Right cardiac atrium (tissue), 5 donors: Measurements from ENCODE around the gene ARSG. TPM values are rescaled to one million over a fixed set of nuclear protein-coding genes. Genes with fewer than 3 reads are reported as not detected.
A peak's percentile ranks its signal among the peaks of the same experiment; 100 is the strongest.
"Not testable (repeated sequence)": the region's sequence is repeated elsewhere in the genome, so short reads cannot be mapped to it uniquely, and the experiment has no call there.

Experiments
- ATAC-seq, 2 donors: fragments of 200-7000 bp; cut with Tn5 transposase; one replicate each; pipeline versions ENCODE4 v1.8.0 to v1.9.1; 2020; ENCODE audit warnings: moderate library complexity in 2 of 2, mild to moderate bottlenecking in 1 of 2
- DNase-seq, 3 donors: peaks; one replicate each; pipeline ENCODE4 v3.0.0-alpha.2; 2020
- H3K27ac ChIP-seq: one replicate; pipeline ENCODE4 v1.5.1; 2013; ENCODE audit warnings: mild to moderate bottlenecking, low read length, control low read depth, moderate library complexity
- H3K27me3 ChIP-seq: one replicate; pipeline ENCODE4 v1.6.1; 2013; ENCODE audit not compliant: control insufficient read depth, insufficient read depth
- H3K4me1 ChIP-seq: one replicate; pipeline ENCODE4 v1.6.1; 2013; ENCODE audit warnings: low read length; ENCODE audit not compliant: control insufficient read depth, insufficient read depth
- H3K4me3 ChIP-seq: one replicate; pipeline ENCODE4 v1.5.1; 2013; ENCODE audit warnings: low read length, control low read depth
- H3K9me3 ChIP-seq: one replicate; pipeline ENCODE4 v1.6.1; 2013; ENCODE audit warnings: low read length; ENCODE audit not compliant: control insufficient read depth
- WGBS: extraction: QIAGEN DNeasy Blood & Tissue Kit; methylation state at CpG from one replicate; pipeline ENCODE4 v1.1.7; 2013; 5-methylcytosine and 5-hydroxymethylcytosine counted together
- intact Hi-C, 4 donors: fragments of 100-400 bp; cut with DNase I; formaldehyde crosslinking; loops; one replicate each; pipeline versions ENCODE4 v1.11.0 to v1.14.0; 2022 to 2023
- polyA plus RNA-seq: library from polyadenylated mRNA; stranded (reverse); fragments of 200-250 nt; gene quantifications from one replicate; pipeline ENCODE4 v1.2.3, GENCODE V29; 2013
- total RNA-seq, 4 donors: library from RNA; stranded (reverse); fragmentation: NEBNext Ultra II Directional; extraction: Animal tissue kit (Norgen Biotek cat#: 25700); gene quantifications; one replicate each; pipeline ENCODE4 v1.2.1, GENCODE V29; 2021
- donor health status: healthy with polysubstance abuse.
- donor health status: DM: no; HTN: yes; CAD: no.
- donor health status: DM: no; HTN: no; CAD: no.
- donor health status: DM: no; HTN: yes; CAD: no; lungs with severe emphysema.
- donor health status: DM: yes; HTN: yes; CAD: no.

Gene ARSG
- total and polyA plus RNA-seq, 5 donors = 2.8 to 9.3 (median 6.5) TPM

DNA sequence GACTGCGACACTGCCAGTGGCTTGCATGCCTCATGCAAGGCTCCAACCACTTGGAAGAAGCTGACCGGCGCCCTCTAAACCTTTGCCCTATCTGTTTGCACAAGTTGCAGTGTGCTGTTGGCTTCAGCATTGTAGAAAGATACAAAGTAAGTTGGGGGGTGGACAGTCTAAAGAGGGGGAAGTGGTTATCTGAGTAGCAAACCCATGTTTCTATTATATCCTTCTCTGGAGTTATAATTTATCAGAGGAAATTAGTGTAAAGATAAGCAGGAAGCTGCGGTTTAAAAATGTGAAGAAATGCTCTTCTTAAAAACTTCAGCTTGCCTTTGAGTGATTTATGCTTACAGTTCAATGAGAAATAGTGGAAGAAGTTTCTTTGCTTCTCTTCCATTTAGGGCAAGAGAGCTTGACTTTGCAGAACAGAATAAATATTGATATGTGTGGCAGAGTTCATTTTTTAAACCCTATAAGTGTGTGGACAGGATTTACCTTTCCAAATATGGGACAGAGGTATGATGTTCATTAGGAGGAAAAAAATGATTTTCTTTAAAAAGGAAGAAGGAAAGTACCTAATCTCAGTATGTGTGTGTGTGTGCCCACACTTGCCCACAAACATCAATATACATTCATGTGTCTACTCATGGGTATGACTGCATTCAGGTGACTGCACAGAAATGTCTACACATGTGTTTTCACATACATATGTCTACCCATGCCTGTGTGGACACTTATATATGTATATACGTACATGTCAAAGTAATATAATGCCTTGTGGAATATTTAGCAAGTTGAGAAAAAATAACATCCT, 35.4 kb upstream of the ARSG start:
- no peak overlapping the region for H3K27ac ChIP-seq
- no peak overlapping the region for H3K4me3 ChIP-seq
- DNase-seq (no peak), ATAC-seq (no peak)
- no peaks in the 10 kb centered on the region for H3K27me3 ChIP-seq
- no peaks in the 10 kb centered on the region for H3K9me3 ChIP-seq
- 68% methylated on average over 5 of the region's 5 CpGs for WGBS
- H3K4me1 ChIP-seq = peaks cover 1% of the 10 kb centered on the region
- intact Hi-C loops = no loop called here

GRCh38 chr17:68256701-68257100, 34.6 kb upstream of the ARSG start:
- DNase-seq, intact Hi-C loops, H3K27me3 ChIP-seq, H3K27ac ChIP-seq, H3K4me1 ChIP-seq, H3K9me3 ChIP-seq, ATAC-seq, H3K4me3 ChIP-seq: not testable (repeated sequence)
- 81% methylated on average over 5 of the region's 5 CpGs for WGBS

DNA sequence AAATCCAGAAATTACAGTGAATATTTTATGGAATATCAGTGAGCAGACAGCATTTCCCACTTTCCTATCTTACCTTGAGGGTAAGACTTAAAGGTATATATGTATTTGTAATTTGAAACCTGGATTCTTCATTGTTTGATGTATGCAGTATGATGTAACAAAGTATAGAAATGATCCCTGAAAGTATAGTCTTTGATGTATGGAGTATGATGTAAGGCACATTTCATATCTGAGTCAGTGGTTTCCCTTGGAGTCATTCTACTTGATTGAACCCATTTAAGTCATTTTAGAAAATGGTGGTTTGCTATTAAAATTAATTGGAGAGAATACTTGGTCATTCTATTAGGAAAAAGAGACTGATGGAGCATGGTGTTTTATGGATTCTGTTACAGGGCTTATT, 33.4 kb upstream of the ARSG start:
- no peak overlapping the region for H3K4me3 ChIP-seq
- ATAC-seq (no peak), DNase-seq (no peak)
- H3K27ac ChIP-seq = no peak overlapping the region
- intact Hi-C loops = no loop called here
- H3K9me3 ChIP-seq = no peaks in the 10 kb centered on the region
- H3K4me1 ChIP-seq = peaks cover 1% of the 10 kb centered on the region
- H3K27me3 ChIP-seq = no peaks in the 10 kb centered on the region

GRCh38 chr17:68258890-68259647, 32.2 kb upstream of the ARSG start:
- intact Hi-C loops, H3K9me3 ChIP-seq, H3K27me3 ChIP-seq, H3K27ac ChIP-seq, H3K4me1 ChIP-seq: not testable (repeated sequence)
- peak; percentile 93 for ATAC-seq
- peak overlapping the region; percentile 18 for H3K4me3 ChIP-seq
- 5% methylated on average over 41 of the region's 44 CpGs for WGBS
- peak; percentile 41 to 87 (median 78) for DNase-seq

DNA sequence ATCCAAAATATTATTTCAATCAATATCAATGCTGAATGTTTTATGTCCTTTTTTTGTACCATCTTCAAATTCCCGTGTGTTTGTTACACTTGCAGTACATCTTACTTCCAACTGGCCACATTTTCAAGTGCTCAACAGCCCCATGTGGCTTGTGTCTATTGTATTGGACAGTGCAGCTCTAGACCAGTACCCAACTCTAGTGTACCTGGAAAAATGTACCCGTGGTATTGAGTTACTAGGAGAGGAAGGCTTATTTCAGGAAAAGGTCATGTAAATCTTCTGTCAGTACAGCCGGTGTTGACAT, 31.7 kb upstream of the ARSG start:
- H3K4me1 ChIP-seq, ATAC-seq, H3K9me3 ChIP-seq, H3K27ac ChIP-seq, DNase-seq, intact Hi-C loops, H3K4me3 ChIP-seq, H3K27me3 ChIP-seq: not testable (repeated sequence)
- 66% methylated on average over 3 of the region's 3 CpGs for WGBS

DNA sequence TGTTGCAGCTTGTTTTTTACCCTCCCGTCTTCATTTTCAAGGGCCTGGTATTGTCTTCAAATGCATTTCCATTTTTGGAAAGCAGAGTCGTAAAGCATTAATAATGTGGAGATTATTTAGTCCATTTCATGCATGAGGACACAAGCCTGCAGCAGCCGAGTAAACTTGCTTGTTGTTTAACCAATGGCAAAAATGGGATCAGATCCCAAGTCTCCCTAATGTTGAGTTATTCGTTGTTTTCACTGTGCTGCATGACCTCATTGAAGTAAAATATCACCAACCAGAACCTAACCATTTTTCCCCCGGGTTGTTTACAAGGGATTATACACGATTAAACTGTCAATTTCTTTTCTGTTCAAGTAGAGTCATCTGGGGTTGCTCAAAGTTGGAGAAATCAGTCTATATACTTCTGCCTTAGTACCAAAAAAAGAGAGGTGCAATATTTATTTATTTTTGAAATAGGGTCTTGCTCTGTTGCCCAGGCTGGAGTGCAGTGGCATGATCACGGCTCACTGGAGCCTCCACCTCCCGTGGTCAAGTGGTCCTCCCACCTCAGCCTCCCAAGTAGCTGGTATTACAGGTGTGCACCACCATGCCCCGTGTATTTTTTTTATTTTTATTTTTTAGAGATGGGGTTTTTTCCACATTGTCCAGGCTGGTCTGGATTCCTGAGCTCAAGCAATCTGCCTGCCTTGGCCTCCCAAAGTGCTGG, 31.1 kb upstream of the ARSG start:
- intact Hi-C loops = loop anchor here (5.0 to 10.0 kb wide), 6 partner anchors 137 to 205 kb away; no protein-coding TSS in a partner anchor
- Histone ChIP-seq H3K27ac (no peak overlapping the region), H3K9me3 (no peaks in the 10 kb centered on the region), H3K4me1 (peaks cover 4% of the 10 kb centered on the region), H3K4me3 (no peak overlapping the region), H3K27me3 (no peaks in the 10 kb centered on the region)
- 76% methylated on average over 9 of the region's 9 CpGs for whole genome bisulfite sequencing
- ATAC-seq (no peak), DNase-seq (no peak)

- H3K4me3 ChIP-seq, H3K27me3 ChIP-seq, H3K4me1 ChIP-seq, DNase-seq, H3K9me3 ChIP-seq, H3K27ac ChIP-seq: not testable (repeated sequence)
- intact Hi-C loops = loop anchor here (5.0 to 10.0 kb wide), 6 partner anchors 135 to 202 kb away; no protein-coding TSS in a partner anchor
- ATAC-seq = peak; percentile 18 to 42
- 42% methylated on average over 2 of the region's 2 CpGs for WGBS
Observed at GRCh38 chr17:68262467-68262866, 28.8 kb upstream of the ARSG start.

- not testable (repeated sequence) for H3K4me1 ChIP-seq, H3K4me3 ChIP-seq, H3K9me3 ChIP-seq, DNase-seq, H3K27me3 ChIP-seq, H3K27ac ChIP-seq
- 11% methylated on average over 9 of the region's 9 CpGs for WGBS
- ATAC-seq = peak; percentile 76 to 77
- intact Hi-C loops = loop anchor here (5.0 to 10.0 kb wide), 6 partner anchors 134 to 202 kb away; no protein-coding TSS in a partner anchor
Observed at GRCh38 chr17:68263101-68263681, 28.1 kb upstream of the ARSG start.

GRCh38 chr17:68265833-68266232, 25.5 kb upstream of the ARSG start:
- H3K9me3 ChIP-seq, H3K27me3 ChIP-seq, H3K4me1 ChIP-seq, H3K27ac ChIP-seq, H3K4me3 ChIP-seq, DNase-seq, ATAC-seq: not testable (repeated sequence)
- intact Hi-C loops = loop anchor here (10.0 kb wide), 2 partner anchors 169 to 199 kb away; no protein-coding TSS in a partner anchor
- 94% methylated on average over 2 of the region's 2 CpGs for WGBS

- Histone ChIP-seq H3K4me1 (no peaks in the 10 kb centered on the region), H3K4me3 (no peak overlapping the region), H3K27me3 (no peaks in the 10 kb centered on the region), H3K9me3 (no peaks in the 10 kb centered on the region), H3K27ac (no peak overlapping the region)
- intact Hi-C loops = loop anchor here in 2 of 4 donors (10.0 kb wide), 2 partner anchors 121 to 131 kb away; no protein-coding TSS in a partner anchor
- DNase-seq (no peak), ATAC-seq (no peak)
- 55% methylated on average over 11 of the region's 11 CpGs for WGBS
Observed at GRCh38 chr17:68273722-68274121, 17.6 kb upstream of the ARSG start.
